ENCODE data around the gene GGN. TPM values are rescaled to one million over a fixed set of nuclear protein-coding genes. Genes with fewer than 3 reads are reported as not detected.

Gene GGN
- total RNA-seq (2021; ENCODE audit: unreplicated experiment) (0.47 TPM), Bru-seq, nascent RNA (percentile 20 among the genes with signal in this experiment), BruChase-seq, experiment 1, labeled RNA remaining after a 6-hour chase (percentile 9 among the genes with signal in this experiment), BruChase-seq, experiment 2, labeled RNA remaining after a 2-hour chase (percentile 30 among the genes with signal in this experiment)
- 0.52 and 1.2 TPM in 2 replicates for polyA plus RNA-seq (2012)
- long read RNA-seq, partial matches to known transcripts: 0 of 2 reads
- long read RNA-seq, other reads (novel, unspliced or antisense): 2 of 2 reads

- Histone ChIP-seq H3K9ac (ENCODE audit: low read length) (peak within 1 kb of the TSS; percentile 58), H2AFZ (ENCODE audit: low read depth, low read length, poor library complexity, severe bottlenecking) (no peak within 1 kb of the TSS), H3K79me2 (ENCODE audit: insufficient read depth, low read length) (peaks cover 5% of the 10 kb centered on the region; the same call in 1 of the 2 replicates), H3K4me1 (ENCODE audit: control insufficient read depth in 1 of 2, insufficient read depth in 2 of 2, low read length in 2 of 2) (peaks cover 11 to 47% of the 10 kb centered on the region in 2 experiments), H3K9me3 (ENCODE audit: control insufficient read depth in 1 of 2, insufficient read depth in 1 of 2, low read depth in 1 of 2, low read length in 2 of 2) (no peaks in the 10 kb centered on the region), H3K27me3 (ENCODE audit: insufficient read depth, low read length) (no peaks in the 10 kb centered on the region), H3K9me2 (ENCODE audit: insufficient read depth) (no peaks in the 10 kb centered on the region), H4K20me1 (ENCODE audit: insufficient read depth) (no peaks in the 10 kb centered on the region), H3K4me3 (replicated peaks in 1 of 2; ENCODE audit: low read depth in 1 of 2, low read length in 2 of 2) (peak within 1 kb of the TSS; percentile 64 to 68), H3K36me3 (ENCODE audit: control insufficient read depth in 1 of 2, insufficient read depth in 2 of 2, low read length in 2 of 2) (peaks cover 10% of the 10 kb centered on the region in 2 experiments; a peak in 2 of 4 replicates), H3K27ac (ENCODE audit: low read depth, low read length) (peak within 1 kb of the TSS; percentile 63), H3K4me2 (ENCODE audit: low read length) (peak within 1 kb of the TSS; percentile 93)
- no TSS peak for BruUV-seq (replicated peaks)
- DNase-seq (ENCODE audit: low read depth, low spot score) (peak; percentile 88), ATAC-seq (peak; percentile 82)
- POLR2A ChIA-PET: interaction anchor here (0.5 to 2.3 kb wide), 12 partner anchors 12 to 1798 kb away, joined by 3 to 44 read pairs (median 5); partner anchors contain the start of genes C19orf33, CATSPERG, ECH1 and FAM98C
- CTCF ChIA-PET: interaction anchor here (0.7 to 4.0 kb wide), 8 partner anchors 13 to 543 kb away, joined by 3 to 49 read pairs (median 5); partner anchors contain the start of genes CATSPERG, FAM98C, MRPS12 and PSMD8
- RAD21 ChIA-PET (ENCODE audit: low non-redundant PET in 1 of 2, low total read pairs in 2 of 2, uncharacterized antibody in 2 of 2, unreplicated experiment in 2 of 2): interaction anchor here (0.7 to 3.2 kb wide), 7 partner anchors 13 to 690 kb away, joined by 3 to 11 read pairs (median 4); partner anchors contain the start of genes FAM98C (in 2 of the 2), PSMD8 (in 2 of the 2) and SPINT2 (in 1 of the 2)
- intact Hi-C loops (cut with micrococcal nuclease): no loop called here
- TF ChIP-seq SRF (IDR thresholded peaks at IDR 0.05; ENCODE audit: low read depth) (no peak), TCF7L2 (IDR thresholded peaks at IDR 0.05; ENCODE audit: borderline replicate concordance, extremely low read depth, insufficient read depth, insufficient read length) (no peak), SP1 (IDR thresholded peaks at IDR 0.05; ENCODE audit: low read depth) (peak; percentile 20; the same call in 1 of the 2 replicates), CBX3 (IDR thresholded peaks at IDR 0.05; ENCODE audit: low read depth) (no peak), SIN3A (IDR thresholded peaks at IDR 0.05; ENCODE audit: low read depth) (no peak), RAD21 (IDR thresholded peaks at IDR 0.05; ENCODE audit: low read depth) (no peak), MAX (IDR thresholded peaks at IDR 0.05) (no peak), FOSL1 (IDR thresholded peaks at IDR 0.05; ENCODE audit: low read depth) (no peak), ZFX (IDR thresholded peaks at IDR 0.05) (no peak), CEBPB (IDR thresholded peaks at IDR 0.05; ENCODE audit: low read depth) (no peak), ELF1 (IDR thresholded peaks at IDR 0.05; ENCODE audit: borderline replicate concordance, low read depth) (no peak), EZH2phosphoT487 (IDR thresholded peaks at IDR 0.05; ENCODE audit: borderline replicate concordance) (no peak), YY1 (IDR thresholded peaks at IDR 0.05; ENCODE audit: extremely low read depth, insufficient replicate concordance, low read depth, low read length) (no peak), EGR1 (IDR thresholded peaks at IDR 0.05; ENCODE audit: low read depth) (peak; percentile 75), POLR2A (IDR thresholded peaks at IDR 0.05; ENCODE audit: borderline replicate concordance, extremely low read depth, insufficient read depth, insufficient read length) (no peak), CTCF (IDR thresholded peaks at IDR 0.05 in 2 of 3, conservative IDR thresholded peaks at IDR 0.05 in 1 of 3; ENCODE audit: borderline replicate concordance in 1 of 3, insufficient read depth in 1 of 3, low read depth in 2 of 3, low read length in 2 of 3) (no peak), POLR2AphosphoS5 (IDR thresholded peaks at IDR 0.05; ENCODE audit: low read depth, low read length) (peak; percentile 67), EZH2 (IDR thresholded peaks at IDR 0.05) (no peak), JUND (IDR thresholded peaks at IDR 0.05) (no peak), ZNF274 (IDR thresholded peaks at IDR 0.05; ENCODE audit: low read depth, low read length) (no peak), ZBTB33 (IDR thresholded peaks at IDR 0.05; ENCODE audit: extremely low read depth, insufficient replicate concordance, low read length) (no peak), ATF3 (IDR thresholded peaks at IDR 0.05) (no peak)
Observed at GRCh38 chr19:38387550-38388348, at the start of gene GGN. TSS of gene GGN (minus strand) at chr19:38388034. CDS start at chr19:38387261, 773 bp downstream.

All from HCT116 (cell line).